ENCODE results near the gene HAL.
A peak's percentile ranks its signal among the peaks of the same experiment; 100 is the strongest.
"Not testable (repeated sequence)": the region's sequence is repeated elsewhere in the genome, so short reads cannot be mapped to it uniquely, and the experiment has no call there.

HAL gene

DNA sequence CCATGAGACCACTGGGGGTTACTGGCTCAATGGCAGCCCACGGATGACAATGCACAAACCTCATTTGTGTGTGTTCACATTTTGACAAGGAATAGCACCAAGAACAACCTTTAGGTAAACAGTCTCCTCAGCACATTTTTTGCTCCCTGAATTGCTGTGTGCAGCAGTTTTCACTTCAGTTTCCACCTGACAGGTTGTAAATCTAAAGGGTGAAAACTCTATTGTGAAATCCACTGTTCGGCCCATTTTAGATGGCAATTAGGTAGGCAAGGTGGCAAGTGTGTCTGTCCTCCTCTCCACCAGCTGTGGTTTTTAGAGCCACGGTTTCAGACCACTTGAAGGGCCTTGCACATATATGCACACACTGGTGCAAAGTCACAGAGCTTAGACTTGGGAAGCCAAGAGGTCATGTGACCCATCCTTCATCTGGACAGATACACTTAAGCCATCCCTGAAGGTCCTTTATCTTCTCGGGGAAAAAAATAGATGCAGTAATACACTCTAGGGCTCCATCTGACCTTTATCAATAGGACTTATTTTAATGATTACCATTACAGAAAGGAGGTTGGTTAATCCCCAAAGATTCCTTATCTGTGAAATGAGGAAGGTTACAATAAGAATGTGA is 23.2 kb downstream of the HAL start:
- no peak for DNase-seq

DNA sequence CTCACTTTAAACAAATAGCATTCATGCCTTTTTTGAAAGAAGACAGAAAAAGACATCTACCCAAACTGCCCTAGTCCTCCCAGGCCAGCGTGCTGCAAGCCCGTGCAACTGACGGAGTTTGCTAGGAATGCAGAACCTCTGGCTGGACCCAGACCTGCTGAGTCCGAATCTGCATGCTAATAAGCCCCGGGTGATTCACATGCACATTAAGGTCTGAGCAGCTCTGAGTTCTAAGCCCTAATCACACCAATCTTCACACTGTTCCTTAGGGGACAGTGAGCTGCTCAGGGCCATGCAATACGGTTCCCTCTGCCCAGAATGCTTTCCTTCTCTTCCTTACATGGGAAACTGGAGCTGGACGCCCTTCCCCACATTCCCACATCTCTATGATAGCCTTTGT is 25.2 kb downstream of the HAL start:
- DNase-seq: no peak

DNA sequence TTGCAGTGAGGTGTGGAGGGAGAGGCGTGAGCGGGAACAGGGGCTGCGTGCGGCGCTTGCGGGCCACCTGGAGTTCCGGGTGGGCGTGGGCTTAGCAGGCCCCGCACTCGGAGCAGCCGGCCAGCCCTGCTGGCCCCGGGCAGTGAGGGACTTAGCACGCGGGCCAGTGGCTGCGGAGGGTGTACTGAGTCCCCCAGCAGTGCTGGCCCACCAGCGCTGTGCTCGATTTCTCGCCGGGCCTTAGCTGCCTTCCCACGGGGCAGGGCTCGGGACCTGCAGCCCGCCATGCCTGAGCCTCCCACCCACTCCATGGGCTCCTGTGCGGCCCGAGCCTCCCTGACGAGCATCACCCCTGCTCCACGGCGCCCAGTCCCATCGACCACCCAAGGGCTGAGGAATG is 27.0 kb downstream of the HAL start:
- DNase-seq: not testable (repeated sequence)

DNA sequence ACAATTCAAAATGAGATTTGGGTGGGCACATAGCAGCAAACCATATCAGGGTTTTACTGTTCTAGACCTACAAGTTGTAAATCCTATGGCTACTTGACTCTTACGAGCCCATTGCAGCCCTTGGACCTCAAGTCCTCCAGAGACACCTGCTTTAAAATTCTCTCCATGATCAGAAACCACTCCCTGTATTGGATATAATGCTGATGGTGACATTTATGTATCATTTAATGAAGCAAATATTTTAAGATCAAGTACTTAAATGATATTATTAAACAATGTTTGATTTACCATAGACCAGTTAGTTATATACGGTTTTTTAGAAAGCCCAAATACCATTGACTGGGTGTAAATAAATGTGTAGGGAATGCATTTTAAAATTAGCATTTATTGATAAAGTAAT is 28.8 kb downstream of the HAL start:
- no peak for DNase-seq

DNA sequence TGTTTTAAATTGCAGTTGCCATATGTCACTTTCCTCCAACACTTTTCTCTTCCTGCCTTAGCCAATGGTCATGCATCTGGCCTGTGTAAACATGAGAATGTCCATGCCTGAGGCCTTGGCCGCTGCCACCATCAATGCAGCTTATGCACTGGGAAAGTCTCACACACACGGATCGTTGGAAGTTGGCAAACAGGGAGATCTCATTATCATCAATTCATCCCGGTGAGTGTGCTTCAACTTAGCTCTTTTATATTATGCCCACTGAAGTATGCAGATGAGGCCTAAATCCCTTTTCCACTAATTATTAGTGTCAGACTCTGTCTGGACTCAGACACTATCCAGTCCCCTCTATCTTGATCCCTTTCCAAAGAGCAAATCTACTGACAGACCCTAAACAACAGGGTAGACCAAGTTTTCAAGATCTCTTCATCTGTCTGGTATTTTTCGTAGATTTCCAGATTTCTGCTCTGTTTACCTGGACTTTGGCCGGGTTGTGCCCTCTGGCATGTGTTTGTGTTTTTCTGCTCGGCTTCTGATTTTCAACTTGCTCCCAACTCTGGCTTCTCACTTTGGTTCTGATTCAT is 29.8 kb downstream of the HAL start:
- no peak for DNase-seq

DNA sequence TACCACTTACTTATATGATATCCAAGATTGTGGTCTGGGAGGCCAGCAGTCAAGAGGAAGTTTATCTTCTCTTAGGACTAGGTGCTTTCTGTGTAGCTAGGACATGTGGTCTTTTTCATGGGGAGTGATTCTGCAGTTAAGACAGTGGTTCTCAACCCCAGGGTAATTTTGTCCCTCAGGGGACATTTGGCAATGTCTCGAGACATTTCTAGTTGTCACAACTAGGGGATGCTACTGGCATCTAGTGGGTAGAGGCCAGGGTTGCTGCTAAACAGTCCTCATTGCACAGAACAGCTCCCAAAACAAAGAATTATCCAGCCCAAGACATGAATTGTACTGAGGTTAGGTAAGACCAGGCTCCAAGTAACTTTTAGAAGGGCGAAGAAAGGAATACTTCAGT is 33.0 kb downstream of the HAL start:
- no peak for DNase-seq

- DNase-seq: no peak
Observed at GRCh38 chr12:95962222-95962621, 33.9 kb downstream of the HAL start.

- DNase-seq: no peak
Observed at GRCh38 chr12:95960241-95960640, 35.9 kb downstream of the HAL start.

DNA sequence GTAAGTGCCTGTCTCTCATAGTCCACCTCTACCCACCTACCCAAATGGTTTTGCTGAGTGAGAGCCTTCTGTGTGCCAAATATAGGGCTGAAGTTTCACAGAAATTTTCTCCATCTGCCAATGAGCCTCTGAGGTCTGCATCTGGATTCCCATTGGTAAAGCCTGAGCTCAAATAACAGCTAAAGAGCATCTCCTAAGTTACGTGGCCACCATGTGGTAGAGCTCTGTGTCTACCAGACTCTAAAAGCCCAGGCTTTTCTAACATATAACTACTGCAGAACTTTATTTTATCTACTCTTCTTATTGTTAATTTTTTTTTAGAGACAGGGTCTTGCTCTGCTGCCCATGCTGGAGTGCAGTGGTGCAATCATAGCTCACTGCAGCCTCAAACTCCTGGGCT is 37.0 kb downstream of the HAL start:
- no peak for DNase-seq

GRCh38 chr12:95956557-95957145 is 39.5 kb downstream of the HAL start:
- DNase-seq: no peak

- no peak for DNase-seq
Observed at GRCh38 chr12:95955549-95956159, 40.5 kb downstream of the HAL start.

- no peak for DNase-seq
Observed at GRCh38 chr12:95953000-95953399, 43.1 kb downstream of the HAL start.

DNA sequence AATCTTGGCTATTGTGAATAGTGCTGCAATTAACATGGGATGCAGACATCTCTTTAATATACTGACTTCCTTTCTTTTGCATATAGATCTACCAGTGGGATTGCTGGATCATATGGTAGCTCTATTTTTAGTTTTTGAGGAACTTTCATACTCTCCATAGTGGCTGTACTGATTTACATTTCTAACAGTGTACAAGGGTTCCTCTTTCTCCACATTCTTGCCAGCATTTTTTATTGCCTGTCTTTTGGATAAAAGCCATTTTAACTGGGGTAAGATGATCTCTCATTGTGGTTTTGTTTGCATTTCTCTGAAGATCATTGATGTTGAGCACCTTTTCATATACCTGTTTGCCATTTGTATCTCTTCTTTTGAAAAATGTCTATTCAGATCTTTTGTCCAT is 44.6 kb downstream of the HAL start:
- no peak for DNase-seq

GRCh38 chr12:95949477-95950206 is 46.5 kb downstream of the HAL start:
- DNase-seq: no peak

- no peak for DNase-seq
Observed at GRCh38 chr12:95944108-95944704, 51.9 kb downstream of the HAL start.

DNA sequence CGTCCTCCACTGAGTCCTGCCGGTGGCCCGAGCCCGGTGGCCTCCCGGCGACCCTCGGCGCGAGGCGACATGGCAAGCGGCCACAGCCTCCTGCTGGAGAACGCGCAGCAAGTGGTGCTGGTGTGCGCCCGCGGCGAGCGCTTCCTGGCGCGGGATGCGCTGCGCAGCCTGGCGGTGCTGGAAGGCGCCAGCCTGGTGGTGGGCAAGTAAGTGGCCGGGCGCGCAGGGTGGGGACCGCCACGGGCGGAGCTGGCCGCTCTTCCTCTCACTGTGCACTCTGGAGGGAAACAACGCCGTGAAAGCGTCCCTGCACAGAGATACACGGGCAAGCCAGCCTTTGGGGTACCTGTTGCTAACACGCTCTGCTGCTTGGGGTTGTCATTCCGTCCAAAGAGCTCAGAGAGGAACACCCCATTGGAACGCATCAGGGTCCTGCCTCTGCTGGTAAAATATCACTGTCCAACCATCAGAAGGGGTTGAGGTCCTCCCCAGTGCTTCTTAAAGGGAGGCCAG is 52.8 kb downstream of the HAL start, which contains the start of gene AMDHD1:
Gene AMDHD1 (plus strand): TSS at position 2 of the 513 bp plus-strand sequence. CDS start 68 bp downstream, at position 70.
- DNase-seq: peak; percentile 63

GRCh38 chr12:95942524-95943329 is 53.4 kb downstream of the HAL start, which contains the start of gene CCDC38:
TSS of gene CCDC38 (minus strand) at chr12:95942614. CDS start at chr12:95936509, 6,105 bp downstream.
- DNase-seq: peak; percentile 78

GRCh38 chr12:95942101-95942523 is 54.0 kb downstream of the HAL start:
- no peak for DNase-seq

DNA sequence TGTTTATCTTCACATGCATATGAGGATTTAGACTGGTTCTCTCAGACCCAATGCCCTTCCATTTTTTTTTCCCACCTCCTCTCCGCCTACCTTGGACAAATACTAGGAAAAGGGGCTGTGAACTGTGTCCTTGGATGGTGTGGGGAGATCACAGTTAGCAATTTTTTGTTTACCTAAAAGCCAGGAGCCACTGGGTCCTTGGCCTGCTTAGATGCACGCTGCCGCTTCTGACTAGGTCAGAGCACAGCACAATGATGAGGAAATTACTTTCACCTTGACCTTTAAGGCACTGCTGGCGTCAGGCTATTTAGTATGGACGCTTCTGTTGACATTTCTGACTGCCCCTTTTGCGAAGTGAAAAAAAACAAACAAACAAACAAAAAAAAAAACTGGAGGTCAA is 55.6 kb downstream of the HAL start:
- no peak for DNase-seq

Measured in femur (tissue), 1 donor.